Pancreas (tissue), 10 donors: ENCODE results near the gene MAML3. TPM values are rescaled to one million over a fixed set of nuclear protein-coding genes. Genes with fewer than 3 reads are reported as not detected.
A peak's percentile ranks its signal among the peaks of the same experiment; 100 is the strongest.

Experiments
- ATAC-seq, 4 donors: fragments of 200-7000 bp; cut with Tn5 transposase; one replicate each; pipeline versions ENCODE4 v1.8.0 to v1.9.1; 2020; ENCODE audit warnings: mild to moderate bottlenecking in 4 of 4, moderate library complexity in 4 of 4
- DNase-seq, 6 donors: peaks; one replicate each; pipeline ENCODE4 v3.0.0-alpha.2; 2020
- FAIRE-seq: peaks from 2 replicates; lab custom pipeline; 2012; peaks lifted over from hg19 to GRCh38; lab: Jason Lieb, UNC
- H3K27ac ChIP-seq, 4 donors: fragments of 200-600 bp; sonication (generic); 1 replicate in 3 of 4; 2 replicates in 1 of 4; pipeline versions ENCODE4 v1.5.0 to v1.8.0; 2020
- H3K27me3 ChIP-seq, 4 donors: fragments of 200-600 bp; one replicate each; pipeline ENCODE4 v1.8.0; 2021
- H3K36me3 ChIP-seq, 3 donors: fragments of 200-600 bp; sonication (generic) in 1 of 3; one replicate each; pipeline versions ENCODE4 v1.5.0 to v1.8.0; 2020 to 2021
- H3K4me1 ChIP-seq, 3 donors: fragments of 200-600 bp; one replicate each; pipeline ENCODE4 v1.8.0; 2021
- H3K4me3 ChIP-seq, 4 donors: fragments of 200-600 bp; sonication (generic) in 2 of 4; one replicate each; pipeline versions ENCODE4 v1.5.0 to v1.8.0; 2020 to 2021
- H3K9me3 ChIP-seq, 4 donors: fragments of 200-600 bp; one replicate each; pipeline ENCODE4 v1.8.0; 2021
- CTCF ChIP-seq, 4 donors: fragments of 200-600 bp; sonication (generic) in 3 of 4; IDR thresholded peaks; one replicate each; pipeline versions ENCODE4 v1.5.0 to v1.8.0; 2021; ENCODE audit warnings: antibody characterized with exemption in 4 of 4
- WGBS, 2 donors: extraction: QIAGEN DNeasy Blood & Tissue Kit; methylation state at CpG; one replicate each; pipeline ENCODE4 v1.1.7; 2013; 5-methylcytosine and 5-hydroxymethylcytosine counted together
- intact Hi-C, 3 donors: fragments of 100-400 bp; cut with DNase I; formaldehyde crosslinking; loops; one replicate each; pipeline versions ENCODE4 v1.11.1 to v1.14.2; 2022
- polyA plus RNA-seq, 2 donors: library from polyadenylated mRNA; stranded (reverse); fragments of 200-250 nt; gene quantifications; one replicate each; pipeline ENCODE4 v1.2.3, GENCODE V29; 2013
- total RNA-seq, 6 donors: library from RNA; stranded (reverse); fragmentation: NEBNext Ultra II Directional in 4 of 6; extraction: Animal tissue kit (Norgen Biotek cat#: 25700) in 4 of 6; gene quantifications; one replicate each; pipeline versions ENCODE4 v1.2.1 to v1.2.4, GENCODE V29; 2021 to 2023
- donor health status: healthy with polysubstance abuse.
- donor health status: DM: no; HTN: no; CAD: no; lungs with moderate emphysema.
- donor health status: DM: no; HTN: no; CAD: no.
- donor health status: control.
- donor health status: control.
- donor health status: Bipolar disorder and iron deficiency.
- donor health status: DM: yes; HTN: yes; CAD: no.
- donor health status: DM: no; HTN: no; CAD: no.
- donor health status: DM: no; HTN: no; CAD: no.
- donor health status: DM: yes; HTN: yes; CAD: no.

MAML3 gene
- total and polyA plus RNA-seq, 8 donors: 3.8 to 8.9 (median 5.9) TPM

GRCh38 chr4:140082391-140082755 is 71.6 kb downstream of the MAML3 start:
- intact Hi-C loops: no loop called here
- no peak for FAIRE-seq

GRCh38 chr4:140081641-140082390 is 72.2 kb downstream of the MAML3 start:
- FAIRE-seq: no peak
- Histone ChIP-seq H3K27ac (no peak overlapping the region), H3K27me3 (no peaks in the 10 kb centered on the region), H3K36me3 (no peaks in the 10 kb centered on the region), H3K4me3 (no peak overlapping the region), H3K9me3 (no peaks in the 10 kb centered on the region), H3K4me1 (peaks cover 0 to 3% (median 0%) of the 10 kb centered on the region in 3 donors)
- intact Hi-C loops: no loop called here
- DNase-seq: no peak
- TF ChIP-seq CTCF (IDR thresholded peaks at IDR 0.05): no peak
- WGBS, 2 donors: 83 to 89% methylated on average over 8 of the region's 8 CpGs
- ATAC-seq: no peak

More at GRCh38 chr4:140082391-140082755, 71.6 kb downstream of the MAML3 start:
- Histone ChIP-seq H3K4me3 (no peak overlapping the region), H3K36me3 (no peaks in the 10 kb centered on the region), H3K4me1 (peaks cover 0 to 3% (median 0%) of the 10 kb centered on the region in 3 donors), H3K9me3 (no peaks in the 10 kb centered on the region), H3K27me3 (no peaks in the 10 kb centered on the region), H3K27ac (no peak overlapping the region)
- no peak for TF ChIP-seq CTCF (IDR thresholded peaks at IDR 0.05)
- DNase-seq (no peak), ATAC-seq (no peak)
- 92 to 95% methylated on average over 7 of the region's 7 CpGs for WGBS, 2 donors

GRCh38 chr4:140080883-140081282 is 73.1 kb downstream of the MAML3 start:
- no peaks in the 10 kb centered on the region for H3K36me3 ChIP-seq
- no peaks in the 10 kb centered on the region for H3K9me3 ChIP-seq
- TF ChIP-seq CTCF (IDR thresholded peaks at IDR 0.05): no peak
- DNase-seq (no peak), FAIRE-seq (no peak), ATAC-seq (no peak)
- H3K27me3 ChIP-seq: no peaks in the 10 kb centered on the region
- H3K4me3 ChIP-seq: no peak overlapping the region
- H3K4me1 ChIP-seq: peaks cover 0 to 3% (median 0%) of the 10 kb centered on the region in 3 donors
- H3K27ac ChIP-seq: no peak overlapping the region
- intact Hi-C loops: no loop called here
- WGBS, 2 donors: 79 to 87% methylated on average over 2 of the region's 2 CpGs

- 81 to 82% methylated on average over 2 of the region's 2 CpGs for WGBS, 2 donors
- intact Hi-C loops: no loop called here
- no peak for DNase-seq
- Histone ChIP-seq H3K4me3 (no peak overlapping the region), H3K4me1 (peaks cover 0 to 3% (median 0%) of the 10 kb centered on the region in 3 donors), H3K36me3 (no peaks in the 10 kb centered on the region), H3K27me3 (no peaks in the 10 kb centered on the region), H3K27ac (no peak overlapping the region), H3K9me3 (no peaks in the 10 kb centered on the region)
- TF ChIP-seq CTCF (IDR thresholded peaks at IDR 0.05): no peak
- ATAC-seq: peak in 3 of 4 donors; percentile 40 to 68 (median 62)
- FAIRE-seq: no peak
These were observed 75.6 kb downstream of the MAML3 start for GRCh38 chr4:140078366-140078765.

GRCh38 chr4:140076307-140076706 is 77.7 kb downstream of the MAML3 start:
- intact Hi-C loops: no loop called here
- Histone ChIP-seq H3K36me3 (no peaks in the 10 kb centered on the region), H3K4me1 (peaks cover 0 to 6% (median 0%) of the 10 kb centered on the region in 3 donors), H3K27me3 (no peaks in the 10 kb centered on the region), H3K4me3 (no peak overlapping the region), H3K9me3 (no peaks in the 10 kb centered on the region), H3K27ac (no peak overlapping the region)
- TF ChIP-seq CTCF (IDR thresholded peaks at IDR 0.05): no peak
- FAIRE-seq (no peak), DNase-seq (no peak), ATAC-seq (no peak)
- WGBS, 2 donors: 86 to 88% methylated on average over 2 of the region's 2 CpGs
